HepG2 (cell line): ENCODE data around the gene UBE2C. TPM values are rescaled to one million over a fixed set of nuclear protein-coding genes. Genes with fewer than 3 reads are reported as not detected.

ENCODE experiments used
- BRF2 ChIP-seq: sonication (generic); formaldehyde crosslinking; IDR thresholded peaks from 2 replicates; pipeline ENCODE4 v1.8.1; 2022; ENCODE audit warnings: mild to moderate bottlenecking, missing genetic modification reagents
- EZH2 ChIP-seq: conservative IDR thresholded peaks from 2 replicates; pipeline ENCODE4 v1.6.1; 2012; ENCODE audit warnings: mild to moderate bottlenecking, low read depth, low read length, moderate library complexity
- GATA4 ChIP-seq: sonication (generic); IDR thresholded peaks from 2 replicates; pipeline ENCODE4 v1.6.1; 2016; ENCODE audit warnings: antibody characterized with exemption, low read depth, borderline replicate concordance
- KLF16 ChIP-seq, 2 experiments: sonication (generic) in 1 of 2; formaldehyde crosslinking in 1 of 2; IDR thresholded peaks; 2 replicates each; pipeline versions ENCODE4 v1.6.1 to v1.8.0; 2016 to 2023; ENCODE audit warnings: missing genetic modification reagents in 2 of 2, missing compliant biosample characterization in 1 of 2
- MAFG ChIP-seq: sonication (generic); formaldehyde crosslinking; IDR thresholded peaks from 2 replicates; pipeline ENCODE4 v1.5.1; 2020; ENCODE audit warnings: mild to moderate bottlenecking, missing genetic modification reagents
- MLXIP ChIP-seq: sonication (generic); formaldehyde crosslinking; IDR thresholded peaks from 2 replicates; pipeline ENCODE4 v1.9.0; 2021; ENCODE audit warnings: missing genetic modification reagents, borderline replicate concordance
- RXRA ChIP-seq: sonication (generic); formaldehyde crosslinking; IDR thresholded peaks from 2 replicates; pipeline ENCODE4 v1.5.1; 2020; ENCODE audit warnings: missing genetic modification reagents
- SETDB1 ChIP-seq: sonication (generic); formaldehyde crosslinking; IDR thresholded peaks from 2 replicates; pipeline ENCODE4 v1.5.1; 2020; ENCODE audit warnings: missing genetic modification reagents, mild to moderate bottlenecking, borderline replicate concordance
- SOX5 ChIP-seq: IDR thresholded peaks from 2 replicates; pipeline ENCODE4 v1.6.1; 2016; ENCODE audit warnings: borderline replicate concordance
- THRA ChIP-seq: sonication (generic); formaldehyde crosslinking; IDR thresholded peaks from 2 replicates; pipeline ENCODE4 v1.4.0; 2020; ENCODE audit warnings: missing genetic modification reagents, borderline replicate concordance
- ZC3H4 ChIP-seq: sonication (generic); formaldehyde crosslinking; IDR thresholded peaks from 2 replicates; pipeline ENCODE4 v1.4.0; 2020; ENCODE audit warnings: missing genetic modification reagents, borderline replicate concordance
- ZFP91 ChIP-seq: sonication (generic); formaldehyde crosslinking; IDR thresholded peaks from 2 replicates; pipeline ENCODE4 v1.9.0; 2022; ENCODE audit warnings: missing genetic modification reagents, mild to moderate bottlenecking, borderline replicate concordance
- ZNF224 ChIP-seq: sonication (generic); formaldehyde crosslinking; IDR thresholded peaks from 2 replicates; pipeline ENCODE4 v1.5.0; 2020; ENCODE audit warnings: mild to moderate bottlenecking, missing genetic modification reagents
- ZNF558 ChIP-seq: sonication (generic); formaldehyde crosslinking; IDR thresholded peaks from 2 replicates; pipeline ENCODE4 v1.9.0; 2022; ENCODE audit warnings: mild to moderate bottlenecking, missing genetic modification reagents, borderline replicate concordance
- ZNF839 ChIP-seq: sonication (generic); formaldehyde crosslinking; IDR thresholded peaks from 2 replicates; pipeline ENCODE4 v1.4.0; 2020; ENCODE audit warnings: missing genetic modification reagents, mild to moderate bottlenecking, borderline replicate concordance
- polyA plus RNA-seq, 8 experiments: library from polyadenylated mRNA; depleted of rRNA in 3 of 8; stranded (reverse) in 7 of 8; unstranded in 1 of 8; fragments of >200 nt; fragmentation: Illumina TruSeq in 4 of 8; extraction: Trizol in 4 of 8; gene quantifications; 2 replicates each; pipeline versions ENCODE4 v1.2.1 to v1.2.3, GENCODE V29; 2011 to 2016; ENCODE audit warnings: low read depth in 4 of 8, missing spikeins in 1 of 8, mixed read lengths in 1 of 8; ENCODE audit not compliant: insufficient read depth in 1 of 8
- total RNA-seq, 5 experiments: library from RNA; depleted of rRNA; stranded (reverse); fragments of >200 nt; fragmentation: Illumina TruSeq; extraction: Trizol; gene quantifications; 2 replicates each; pipeline ENCODE4 v1.2.3, GENCODE V29; 2016; ENCODE audit warnings: low read depth in 1 of 5
- TF ChIP-seq, protein P1 (sequence below): IDR thresholded peaks from 2 replicates; pipeline ENCODE4 v1.6.1; 2018; ENCODE audit warnings: missing genetic modification reagents
- TF ChIP-seq, protein P2 (sequence below): sonication (generic); formaldehyde crosslinking; IDR thresholded peaks from 2 replicates; pipeline ENCODE4 v1.4.0; 2020; ENCODE audit warnings: missing genetic modification reagents

The UBE2C gene
- total and polyA plus RNA-seq, 2 of the 13 experiments (the other 11 are each of a cell fraction or from before 2014, with no cell fraction given), result 100 to 123 TPM

DNA sequence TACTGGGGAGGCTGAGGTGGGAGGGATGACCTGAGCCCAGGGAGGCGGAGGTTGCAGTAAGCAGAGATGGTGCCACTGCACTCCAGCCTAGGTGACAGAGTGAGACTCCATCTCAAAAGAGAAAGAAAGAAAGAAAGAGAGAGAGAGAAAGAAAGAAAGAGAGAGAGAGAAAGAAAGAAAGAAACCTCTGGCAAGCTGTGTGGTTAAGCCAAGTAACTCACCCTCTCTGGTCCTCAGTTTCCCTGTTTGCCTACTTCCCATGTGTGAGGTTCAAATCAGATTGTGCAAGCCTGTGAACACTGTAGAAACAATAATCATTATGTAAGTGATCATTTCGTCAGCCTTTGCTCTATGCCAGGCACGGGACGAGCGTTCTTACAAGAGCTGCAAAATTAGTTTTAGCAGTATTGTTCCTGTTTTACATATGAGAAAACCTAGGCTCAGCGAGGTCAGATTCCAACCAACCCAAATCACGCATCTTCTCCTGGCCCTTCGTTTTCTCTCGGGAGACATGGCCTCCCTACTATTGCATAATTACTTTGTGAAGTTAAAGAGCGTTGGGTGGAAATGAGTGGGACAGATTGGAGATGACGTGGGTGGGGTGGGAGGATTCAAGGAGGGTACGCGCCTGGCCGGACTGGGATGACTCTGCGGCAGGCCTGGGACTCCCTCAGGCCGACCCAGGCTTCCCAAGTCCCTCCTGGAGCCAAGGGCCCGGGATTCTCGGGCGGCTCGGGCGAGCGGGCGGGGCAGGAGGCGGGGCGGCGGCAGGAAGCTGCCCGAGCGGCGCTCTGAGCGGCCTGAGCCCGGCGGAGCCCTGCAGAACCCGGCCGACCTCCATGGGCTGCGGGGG is 20.8 kb downstream of the UBE2C start, which contains the start of gene SNX21 (continued):
- TF ChIP-seq RXRA (CRISPR knock-in tag) (no peak), EZH2 (no peak), THRA (no peak), KLF16 (CRISPR knock-in tag; IDR thresholded peaks at IDR 0.05) (no peak; a peak in 1 of 4 replicates), MLXIP (peak; percentile 18; the same call in 1 of the 2 replicates), ZFP91 (no peak), SOX5 (CRISPR knock-in tag) (peak; percentile 49; the same call in 1 of the 2 replicates), SETDB1 (CRISPR knock-in tag) (no peak), ZNF224 (CRISPR knock-in tag) (no peak; the same call in 1 of the 2 replicates), ZNF558 (CRISPR knock-in tag) (peak; percentile 70; the same call in 1 of the 2 replicates), GATA4 (peak; percentile 65; the same call in 1 of the 2 replicates), MAFG (CRISPR knock-in tag) (no peak), ZC3H4 (CRISPR knock-in tag) (0 out of 2 replicates have a peak, but pooled peaks have one; percentile 32), BRF2 (CRISPR knock-in tag) (peak; percentile 40; the same call in 1 of the 2 replicates), ZNF839 (CRISPR knock-in tag) (0 out of 2 replicates have a peak, but pooled peaks have one; percentile 26)
- TF ChIP-seq, protein P1, sequence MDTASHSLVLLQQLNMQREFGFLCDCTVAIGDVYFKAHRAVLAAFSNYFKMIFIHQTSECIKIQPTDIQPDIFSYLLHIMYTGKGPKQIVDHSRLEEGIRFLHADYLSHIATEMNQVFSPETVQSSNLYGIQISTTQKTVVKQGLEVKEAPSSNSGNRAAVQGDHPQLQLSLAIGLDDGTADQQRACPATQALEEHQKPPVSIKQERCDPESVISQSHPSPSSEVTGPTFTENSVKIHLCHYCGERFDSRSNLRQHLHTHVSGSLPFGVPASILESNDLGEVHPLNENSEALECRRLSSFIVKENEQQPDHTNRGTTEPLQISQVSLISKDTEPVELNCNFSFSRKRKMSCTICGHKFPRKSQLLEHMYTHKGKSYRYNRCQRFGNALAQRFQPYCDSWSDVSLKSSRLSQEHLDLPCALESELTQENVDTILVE (CRISPR knock-in tag), result peak; percentile 75
- TF ChIP-seq, protein P2, sequence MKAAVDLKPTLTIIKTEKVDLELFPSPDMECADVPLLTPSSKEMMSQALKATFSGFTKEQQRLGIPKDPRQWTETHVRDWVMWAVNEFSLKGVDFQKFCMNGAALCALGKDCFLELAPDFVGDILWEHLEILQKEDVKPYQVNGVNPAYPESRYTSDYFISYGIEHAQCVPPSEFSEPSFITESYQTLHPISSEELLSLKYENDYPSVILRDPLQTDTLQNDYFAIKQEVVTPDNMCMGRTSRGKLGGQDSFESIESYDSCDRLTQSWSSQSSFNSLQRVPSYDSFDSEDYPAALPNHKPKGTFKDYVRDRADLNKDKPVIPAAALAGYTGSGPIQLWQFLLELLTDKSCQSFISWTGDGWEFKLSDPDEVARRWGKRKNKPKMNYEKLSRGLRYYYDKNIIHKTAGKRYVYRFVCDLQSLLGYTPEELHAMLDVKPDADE (CRISPR knock-in tag), result no peak
